Measurements from ENCODE around the gene FCN1.
A peak's percentile ranks its signal among the peaks of the same experiment; 100 is the strongest.

Gene FCN1

DNA sequence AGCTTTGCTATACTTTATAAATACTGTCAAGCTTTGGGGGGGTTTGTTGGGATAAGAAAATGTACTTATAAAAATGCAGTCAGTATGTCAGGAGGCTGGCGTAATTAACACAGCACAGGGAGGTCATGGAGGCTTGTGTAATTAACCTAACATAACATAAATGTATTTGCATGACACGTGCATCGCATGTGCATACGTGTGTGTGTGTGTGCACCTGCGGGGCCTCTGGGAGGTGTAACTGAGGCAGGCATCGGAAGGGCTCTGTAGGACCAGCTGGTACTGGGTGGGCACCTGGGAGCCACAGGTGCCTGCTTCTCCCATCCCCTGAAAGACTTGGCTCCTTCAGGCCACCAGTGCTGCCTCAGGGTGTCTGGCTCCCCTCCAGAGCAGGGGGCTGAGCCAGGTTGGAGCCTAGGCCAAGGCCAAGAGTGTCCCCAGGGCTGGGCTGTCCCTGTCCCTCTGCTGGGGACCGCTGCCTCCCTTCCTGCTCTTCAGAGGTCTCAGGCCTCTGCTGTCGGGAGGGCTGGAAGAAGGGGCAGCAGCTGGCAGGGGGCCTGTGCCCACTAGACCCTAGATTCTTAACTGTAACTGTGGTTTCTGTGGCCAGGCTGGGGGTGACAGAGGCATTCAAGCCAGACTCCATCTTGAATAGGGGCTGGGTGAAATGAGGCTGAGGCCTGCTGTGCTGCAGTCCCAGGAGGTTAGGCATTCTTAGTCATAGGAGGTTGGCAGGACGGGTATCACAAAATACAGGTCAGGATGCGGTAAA is 28.1 kb downstream of the FCN1 start:
- no peak for DNase-seq

DNA sequence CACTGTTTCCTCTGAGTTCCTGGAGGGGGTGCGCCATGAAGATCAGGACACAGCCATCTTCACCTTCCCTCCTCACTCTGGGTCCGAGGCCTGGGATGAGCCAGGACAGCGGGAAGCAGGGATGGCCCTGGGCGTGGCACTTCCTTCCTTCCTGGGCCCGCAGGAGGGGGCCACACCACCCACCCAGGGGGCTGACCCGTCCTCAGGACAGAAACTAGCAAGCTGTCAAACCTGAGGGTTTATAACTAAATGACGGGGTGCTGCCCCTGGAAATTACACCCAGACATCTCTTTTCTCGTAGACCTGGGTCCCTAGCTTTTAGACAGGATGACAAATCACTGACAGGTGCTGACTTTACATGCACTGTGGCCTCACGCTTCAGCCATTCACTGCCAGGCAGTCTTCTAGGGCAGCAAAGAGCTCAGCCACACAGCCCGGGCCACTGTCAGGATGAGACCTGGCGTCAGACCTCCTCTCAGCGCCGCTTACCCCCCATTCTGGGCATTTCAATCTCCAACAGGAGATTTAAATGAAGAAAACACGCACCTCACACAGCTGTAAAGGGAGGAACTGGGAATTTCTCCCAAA is 29.0 kb downstream of the FCN1 start:
- DNase-seq: no peak

GRCh38 chr9:134887686-134888602 is 29.8 kb downstream of the FCN1 start:
- no peak for DNase-seq

GRCh38 chr9:134887219-134887618 is 30.5 kb downstream of the FCN1 start:
- no peak for DNase-seq

- DNase-seq: no peak
Measured at GRCh38 chr9:134886413-134886913, 31.2 kb downstream of the FCN1 start.

DNA sequence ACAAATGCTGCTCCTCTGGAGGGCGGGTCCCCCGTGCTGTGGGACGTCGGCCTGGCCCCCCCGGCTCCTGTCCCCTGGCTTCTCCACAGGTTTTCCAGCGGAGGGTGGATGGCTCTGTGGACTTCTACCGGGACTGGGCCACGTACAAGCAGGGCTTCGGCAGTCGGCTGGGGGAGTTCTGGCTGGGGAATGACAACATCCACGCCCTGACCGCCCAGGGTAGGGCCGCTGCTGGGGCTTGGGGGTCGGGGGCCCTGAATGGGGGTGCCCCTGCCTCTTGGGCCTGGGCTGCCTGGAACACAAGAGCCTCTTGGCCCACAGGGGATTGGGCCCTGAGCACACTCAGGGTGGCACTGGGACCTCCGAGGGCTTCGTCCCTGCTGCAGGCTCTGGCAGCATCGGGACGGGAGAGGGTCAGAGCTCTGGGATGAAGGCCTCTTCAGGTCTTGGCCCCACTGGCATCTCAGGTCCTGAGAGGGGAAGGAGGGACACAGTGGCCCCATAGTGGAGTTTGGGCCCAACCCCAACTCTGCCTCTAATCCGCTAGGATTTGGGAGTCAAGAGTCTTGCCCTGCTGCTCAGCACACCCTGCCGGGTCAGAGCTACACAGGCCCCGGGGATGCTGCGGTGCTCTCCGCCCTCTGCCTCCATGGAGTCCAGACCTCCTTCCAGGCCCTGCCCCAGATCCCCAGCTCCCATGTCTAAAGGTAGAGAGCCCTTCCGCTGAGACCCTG is 31.9 kb downstream of the FCN1 start:
- DNase-seq: no peak

GRCh38 chr9:134885001-134885678 is 32.6 kb downstream of the FCN1 start:
- no peak for DNase-seq

DNA sequence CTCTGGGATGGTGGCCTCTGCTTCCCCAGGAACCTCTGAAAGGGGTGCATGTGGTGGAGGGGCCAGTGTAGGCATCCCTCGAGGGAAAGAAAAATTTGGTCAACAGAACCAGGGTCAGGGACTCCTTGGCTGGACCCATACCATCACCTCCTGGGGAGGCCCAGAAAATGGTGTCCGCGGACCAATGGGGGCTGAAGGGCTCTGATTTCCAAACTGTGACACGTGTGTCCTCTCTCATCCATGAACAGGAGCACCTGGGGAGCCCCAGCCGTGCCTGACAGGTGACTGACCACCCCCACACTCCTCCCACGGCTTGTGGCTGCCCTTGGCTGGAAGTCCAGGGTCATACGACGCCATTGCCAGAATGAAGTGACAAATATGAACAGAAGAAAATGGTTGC is 33.2 kb downstream of the FCN1 start:
- no peak for DNase-seq

DNA sequence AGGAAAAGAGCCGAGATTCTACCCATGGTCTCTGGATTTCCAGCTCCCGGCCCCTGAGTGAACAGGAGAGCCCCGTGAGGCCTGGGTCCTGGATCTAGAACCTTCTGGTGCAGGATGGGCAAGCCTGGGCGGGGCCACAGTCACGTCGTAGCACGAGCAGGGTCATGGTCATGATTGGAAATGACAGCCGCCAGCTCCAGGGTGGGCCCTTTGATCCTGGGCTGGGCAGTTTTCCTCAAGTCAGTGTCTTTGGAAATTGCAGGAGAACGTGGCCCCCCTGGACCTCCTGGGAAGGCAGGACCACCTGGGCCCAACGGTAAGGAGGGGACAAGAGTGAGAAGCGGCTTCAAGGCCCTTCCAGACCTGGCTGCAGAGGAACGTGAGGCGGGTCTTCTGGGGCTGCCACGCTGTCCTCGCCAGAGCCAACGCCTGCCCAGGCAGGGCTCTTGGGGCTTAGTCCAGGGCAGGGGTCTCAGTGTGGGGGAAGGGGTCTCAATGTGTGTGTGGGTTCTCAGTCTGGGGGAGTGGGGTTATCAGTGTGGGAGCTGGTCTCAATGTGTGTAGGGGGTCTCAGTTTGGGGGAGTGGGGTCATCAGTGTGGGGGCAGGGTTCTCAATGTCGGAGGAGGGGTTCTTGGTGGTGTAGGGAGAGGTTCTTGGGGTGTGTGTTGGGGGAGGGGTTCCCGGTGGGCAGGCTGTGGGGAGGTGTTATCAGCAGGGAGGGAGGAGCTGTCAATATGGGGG is 34.5 kb downstream of the FCN1 start:
- no peak for DNase-seq

DNA sequence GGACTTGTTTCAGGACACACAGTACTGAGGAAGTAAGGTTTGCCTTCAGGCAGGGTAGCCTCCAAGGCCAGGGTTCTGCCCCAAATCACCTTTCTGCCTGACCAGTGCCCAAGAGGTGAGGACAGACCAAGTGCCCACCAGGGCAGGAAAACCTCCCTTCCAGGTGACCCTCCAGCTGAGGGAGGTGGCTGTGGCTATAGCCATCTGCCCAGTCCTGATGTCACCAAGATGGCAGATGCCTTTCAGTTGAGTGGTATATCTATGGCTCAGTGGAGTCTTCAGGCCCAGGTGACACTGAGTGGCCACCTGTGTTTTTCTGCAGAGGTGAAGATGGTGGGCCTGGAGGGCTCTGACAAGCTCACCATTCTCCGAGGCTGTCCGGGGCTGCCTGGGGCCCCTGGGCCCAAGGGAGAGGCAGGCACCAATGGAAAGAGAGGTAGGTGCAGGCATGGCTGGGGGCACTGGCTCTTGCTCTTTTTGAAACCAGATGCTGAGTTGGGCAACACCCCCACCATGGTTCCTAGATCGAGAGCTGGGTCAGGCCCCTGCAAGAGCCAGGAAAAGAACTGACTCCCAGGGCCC is 35.4 kb downstream of the FCN1 start:
- DNase-seq: no peak

- no peak for DNase-seq
Measured at GRCh38 chr9:134881313-134881670, 36.4 kb downstream of the FCN1 start.

DNA sequence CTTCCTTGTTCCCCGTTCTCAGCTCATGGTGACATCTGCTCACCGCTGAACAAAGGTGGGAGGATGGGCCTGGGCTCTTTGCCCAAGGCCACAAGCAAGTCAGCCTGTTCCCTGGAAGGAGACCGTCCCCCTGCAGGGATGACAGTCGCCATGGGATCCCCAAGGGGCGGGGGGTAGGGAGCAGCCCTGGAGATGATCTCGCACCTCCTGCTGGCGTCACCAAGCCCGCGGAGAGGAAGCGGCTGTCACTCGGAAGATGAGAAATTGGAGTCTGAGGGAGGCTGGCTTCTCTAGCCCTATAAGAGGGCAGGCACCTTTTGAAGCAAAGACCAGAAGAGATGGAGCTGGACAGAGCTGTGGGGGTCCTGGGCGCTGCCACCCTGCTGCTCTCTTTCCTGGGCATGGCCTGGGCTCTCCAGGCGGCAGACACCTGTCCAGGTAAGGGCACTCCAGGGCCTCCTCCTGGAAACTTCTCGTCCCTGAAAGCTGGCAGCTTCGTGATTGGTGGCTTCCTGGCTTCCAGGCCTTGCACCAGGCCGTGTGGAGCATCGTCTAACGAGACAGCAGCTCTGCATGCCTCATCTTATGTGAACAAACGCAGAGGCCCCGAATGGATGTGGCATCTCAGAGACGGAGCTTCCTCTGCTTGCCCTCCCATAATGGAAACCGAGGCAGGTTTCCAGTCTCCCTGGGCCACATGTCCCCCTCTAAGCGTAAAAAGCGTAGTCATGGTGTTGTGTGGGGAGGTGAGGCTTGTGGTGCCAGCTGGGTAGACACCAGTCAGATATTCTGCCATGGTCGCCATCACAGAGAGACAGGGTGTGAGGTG is 37.0 kb downstream of the FCN1 start, which contains the start of gene FCN2:
Gene FCN2, plus strand, starts transcription at position 327 of the 829 bp plus-strand sequence. Its CDS starts 12 bp downstream, at position 339.
- DNase-seq: no peak

DNA sequence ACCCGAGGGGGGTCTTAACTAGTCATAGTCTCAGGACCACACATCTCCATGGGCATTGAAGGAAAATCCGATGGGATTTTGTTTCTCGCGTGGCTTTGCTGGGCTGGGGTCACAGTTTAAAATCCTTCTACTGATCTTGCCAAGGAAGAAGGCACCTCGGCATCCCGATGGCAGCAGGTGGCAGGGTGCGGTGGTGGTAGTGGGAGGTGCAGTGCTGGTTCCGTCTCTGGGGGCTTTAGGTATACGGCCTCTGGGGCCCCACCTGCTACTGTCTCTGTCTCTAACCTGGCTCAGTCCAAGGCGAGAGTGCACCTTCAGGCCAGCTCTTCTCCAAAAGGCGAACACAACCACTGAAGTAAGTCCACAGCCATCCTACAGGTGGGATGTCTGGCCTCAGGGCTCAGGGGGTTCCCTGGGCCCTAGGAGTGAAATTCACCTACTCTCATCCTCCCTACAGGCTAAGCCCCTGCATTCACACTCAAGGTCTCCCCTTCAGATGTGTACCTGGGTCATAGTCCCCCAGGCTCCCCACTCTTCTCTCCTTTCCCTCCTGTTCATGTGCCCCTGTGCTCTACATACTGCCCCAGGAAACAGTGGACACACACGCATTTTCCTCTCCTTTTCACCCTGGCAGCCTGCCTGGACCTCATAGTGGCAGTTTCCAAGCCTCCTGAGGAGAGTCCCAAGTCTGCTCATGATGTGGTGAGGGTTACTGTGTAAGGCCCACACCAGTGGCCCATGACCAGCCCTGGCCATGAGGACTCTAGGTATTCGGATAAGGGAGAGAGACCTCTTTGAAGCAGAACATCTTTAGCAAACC is 37.8 kb downstream of the FCN1 start:
- no peak for DNase-seq

DNA sequence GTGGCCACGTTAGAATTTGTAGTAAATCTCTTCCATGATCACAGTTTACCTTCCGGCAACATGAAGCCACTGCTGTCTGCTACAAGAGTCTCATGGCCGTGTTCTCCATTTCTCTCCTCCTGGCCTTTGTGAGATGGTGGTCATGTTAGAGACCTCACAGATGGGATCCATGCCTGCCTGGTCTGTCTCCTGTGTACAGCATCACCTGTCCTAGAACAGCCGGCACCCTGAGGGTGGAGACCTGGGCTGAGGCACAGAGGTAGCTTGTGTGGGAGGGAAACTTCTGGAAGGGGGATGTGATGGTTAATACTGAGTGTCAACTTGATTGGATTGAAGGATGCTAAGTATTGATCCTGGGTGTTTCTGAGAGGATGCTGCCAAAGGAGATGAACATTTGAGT is 40.2 kb downstream of the FCN1 start:
- no peak for DNase-seq

DNA sequence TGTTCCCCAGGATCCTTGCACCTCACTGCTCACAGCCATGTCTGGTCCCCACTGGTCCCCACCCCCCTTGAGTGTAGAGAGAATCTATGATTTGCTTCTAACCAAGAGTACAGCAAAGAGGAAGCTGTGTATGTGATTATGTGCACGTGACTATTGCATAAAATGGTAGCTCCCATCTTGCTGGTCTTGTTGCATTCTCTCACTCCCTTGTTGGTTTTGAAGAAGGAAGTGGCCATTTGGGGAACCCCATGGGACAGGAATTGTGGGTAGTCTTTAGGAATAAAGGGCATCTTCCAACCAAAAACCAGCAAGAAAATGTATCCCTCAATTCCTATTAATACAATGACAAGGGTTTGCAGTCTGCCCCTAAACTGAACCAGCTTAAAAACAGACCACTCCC is 42.3 kb downstream of the FCN1 start:
- no peak for DNase-seq

GRCh38 chr9:134872482-134873231 is 45.1 kb downstream of the FCN1 start:
- no peak for DNase-seq

- DNase-seq: peak; percentile 19
Measured at GRCh38 chr9:134871697-134872340, 45.9 kb downstream of the FCN1 start.
